ENCODE measurements around the gene LRRIQ1.
"Not testable (repeated sequence)": the region's sequence is repeated elsewhere in the genome, so short reads cannot be mapped to it uniquely, and the experiment has no call there.

The LRRIQ1 gene

DNA sequence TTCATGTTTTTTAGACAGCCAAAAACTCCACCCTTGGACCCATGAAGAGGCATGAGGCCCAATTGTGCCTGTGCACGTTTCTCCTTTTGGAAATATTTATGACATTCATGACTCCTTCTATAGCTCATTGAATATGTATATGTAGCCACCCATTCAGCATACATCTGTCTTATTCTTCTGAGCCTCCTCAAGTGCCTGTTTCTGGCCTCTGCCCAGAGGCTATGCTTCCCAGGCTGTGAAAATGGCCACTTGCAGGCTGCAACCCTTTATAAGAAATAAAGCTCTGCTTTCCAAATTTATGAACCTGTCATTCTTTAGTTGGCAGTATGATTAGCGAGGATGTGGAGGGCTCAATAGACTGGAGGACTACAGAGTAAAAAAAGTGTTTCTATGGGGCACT is 35.4 kb upstream of the LRRIQ1 start:
- Histone ChIP-seq H3K4me2 (ENCODE audit: low read length) (no peak overlapping the region), H3K9me2 (replicated peaks; ENCODE audit: control insufficient read depth, low read length) (no peaks in the 10 kb centered on the region), H3K4me3 (ENCODE audit: low read length) (no peak overlapping the region), H3K27me3 (ENCODE audit: control insufficient read depth, low read length) (no peaks in the 10 kb centered on the region), H3K9me3 (ENCODE audit: control insufficient read depth, insufficient read depth, low read length) (no peaks in the 10 kb centered on the region), H3K79me2 (ENCODE audit: control insufficient read depth, low read length) (no peaks in the 10 kb centered on the region), H3K27ac (ENCODE audit: low read depth, low read length) (no peak overlapping the region), H3F3A (ENCODE audit: control insufficient read depth, insufficient read depth) (0 out of 2 replicates have a peak, but pooled peaks cover 3% of the 10 kb centered on the region), H3K36me3 (ENCODE audit: control insufficient read depth, low read length) (peaks cover 3% of the 10 kb centered on the region; the same call in 1 of the 2 replicates), H4K20me1 (ENCODE audit: control insufficient read depth, insufficient read depth, low read depth, low read length) (no peaks in the 10 kb centered on the region), H3K4me1 (ENCODE audit: control insufficient read depth, low read length) (peaks cover 1% of the 10 kb centered on the region)
- no peak for TF ChIP-seq EZH2phosphoT487 (IDR thresholded peaks at IDR 0.05; ENCODE audit: borderline replicate concordance, low read length)

- H3K9me3 ChIP-seq (ENCODE audit: control insufficient read depth, insufficient read depth, low read length), result no peaks in the 10 kb centered on the region
- TF ChIP-seq CTCF (IDR thresholded peaks at IDR 0.05; ENCODE audit: low read depth, low read length, poor library complexity, severe bottlenecking), result no peak
- no peak for TF ChIP-seq EZH2phosphoT487 (IDR thresholded peaks at IDR 0.05; ENCODE audit: borderline replicate concordance, low read length)
- H3K27ac ChIP-seq (ENCODE audit: low read depth, low read length), result no peak overlapping the region
- no peaks in the 10 kb centered on the region for H3K4me1 ChIP-seq (ENCODE audit: control insufficient read depth, low read length)
- H3K4me3 ChIP-seq (ENCODE audit: low read length), result no peak overlapping the region
- no peak overlapping the region for H3K4me2 ChIP-seq (ENCODE audit: low read length)
- 0 out of 2 replicates have a peak, but pooled peaks cover 2% of the 10 kb centered on the region for H3F3A ChIP-seq (ENCODE audit: control insufficient read depth, insufficient read depth)
- no peaks in the 10 kb centered on the region for H3K36me3 ChIP-seq (ENCODE audit: control insufficient read depth, low read length)
- no peaks in the 10 kb centered on the region for H3K27me3 ChIP-seq (ENCODE audit: control insufficient read depth, low read length)
- no peaks in the 10 kb centered on the region for H3K9me2 ChIP-seq (replicated peaks; ENCODE audit: control insufficient read depth, low read length)
- H4K20me1 ChIP-seq (ENCODE audit: control insufficient read depth, insufficient read depth, low read depth, low read length), result no peaks in the 10 kb centered on the region
- H3K79me2 ChIP-seq (ENCODE audit: control insufficient read depth, low read length), result no peaks in the 10 kb centered on the region
Measured at GRCh38 chr12:85002778-85003296, 33.3 kb upstream of the LRRIQ1 start.

DNA sequence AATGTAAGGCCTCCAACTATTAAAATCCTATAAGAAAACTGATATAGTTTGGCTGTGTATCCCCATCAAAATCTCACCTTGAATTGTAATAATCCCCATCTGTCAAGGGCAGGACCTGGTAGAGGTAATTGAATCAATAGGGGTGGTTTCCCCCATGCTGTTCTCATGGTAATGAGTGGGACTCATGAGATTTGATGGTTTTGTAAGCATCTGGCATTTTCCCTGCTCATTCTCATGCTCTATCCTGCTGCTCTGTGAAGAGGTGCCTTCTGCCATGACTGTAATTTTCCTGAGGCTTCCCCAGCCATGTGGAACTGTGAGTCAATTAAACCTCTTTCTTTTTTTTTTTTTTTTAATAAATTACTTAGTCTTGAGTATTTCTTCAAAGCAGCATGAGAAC is 31.9 kb upstream of the LRRIQ1 start:
- Histone ChIP-seq H3K9me2 (replicated peaks; ENCODE audit: control insufficient read depth, low read length) (no peaks in the 10 kb centered on the region), H3K4me3 (ENCODE audit: low read length) (no peak overlapping the region), H3K27me3 (ENCODE audit: control insufficient read depth, low read length) (no peaks in the 10 kb centered on the region), H3K36me3 (ENCODE audit: control insufficient read depth, low read length) (no peaks in the 10 kb centered on the region), H3F3A (ENCODE audit: control insufficient read depth, insufficient read depth) (no peaks in the 10 kb centered on the region), H3K9me3 (ENCODE audit: control insufficient read depth, insufficient read depth, low read length) (no peaks in the 10 kb centered on the region), H3K27ac (ENCODE audit: low read depth, low read length) (no peak overlapping the region), H3K4me2 (ENCODE audit: low read length) (no peak overlapping the region), H4K20me1 (ENCODE audit: control insufficient read depth, insufficient read depth, low read depth, low read length) (no peaks in the 10 kb centered on the region), H3K79me2 (ENCODE audit: control insufficient read depth, low read length) (no peaks in the 10 kb centered on the region), H3K4me1 (ENCODE audit: control insufficient read depth, low read length) (no peaks in the 10 kb centered on the region)
- no peak for TF ChIP-seq EZH2phosphoT487 (IDR thresholded peaks at IDR 0.05; ENCODE audit: borderline replicate concordance, low read length)
- TF ChIP-seq CTCF (IDR thresholded peaks at IDR 0.05; ENCODE audit: low read depth, low read length, poor library complexity, severe bottlenecking), result no peak

DNA sequence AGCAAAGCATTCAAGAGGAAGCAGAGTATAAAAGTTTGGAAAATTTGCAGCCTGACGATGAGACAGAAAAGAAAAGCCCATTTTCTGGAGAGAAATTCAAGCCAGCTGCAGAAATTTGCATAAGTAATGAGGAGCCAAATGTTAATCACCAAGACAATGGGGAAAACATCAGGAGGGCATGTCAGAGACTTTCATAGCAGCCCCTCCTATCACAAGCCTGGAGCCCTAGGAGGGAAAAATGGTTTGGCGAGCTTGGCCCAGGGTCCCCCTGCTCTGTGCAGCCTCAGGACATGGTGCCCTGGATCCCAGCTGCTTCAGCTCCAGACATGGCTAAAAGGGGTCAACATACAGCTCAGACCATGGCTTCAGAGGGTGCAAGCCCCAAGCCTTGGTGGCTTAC is 31.1 kb upstream of the LRRIQ1 start:
- H3K4me3 ChIP-seq (ENCODE audit: low read length), result not testable (repeated sequence)

More for the DNA sequence above, 31.1 kb upstream of the LRRIQ1 start:
- H3K27ac ChIP-seq (ENCODE audit: low read depth, low read length); H3K36me3 ChIP-seq (ENCODE audit: control insufficient read depth, low read length); H3K4me2 ChIP-seq (ENCODE audit: low read length); H3K79me2 ChIP-seq (ENCODE audit: control insufficient read depth, low read length); H3K9me2 ChIP-seq (replicated peaks; ENCODE audit: control insufficient read depth, low read length); H3K9me3 ChIP-seq (ENCODE audit: control insufficient read depth, insufficient read depth, low read length); H3F3A ChIP-seq (ENCODE audit: control insufficient read depth, insufficient read depth); H3K27me3 ChIP-seq (ENCODE audit: control insufficient read depth, low read length); H3K4me1 ChIP-seq (ENCODE audit: control insufficient read depth, low read length); H4K20me1 ChIP-seq (ENCODE audit: control insufficient read depth, insufficient read depth, low read depth, low read length): not testable (repeated sequence)
